Neutrophil (primary cell): ENCODE measurements around the gene CNGA3.

ENCODE experiments used
- H3K27ac ChIP-seq: fragments of 200-600 bp; sonication (generic); 2 replicates; pipeline ENCODE4 v1.5.1; 2016; ENCODE audit warnings: mild to moderate bottlenecking, moderate library complexity
- H3K27me3 ChIP-seq: fragments of 200-600 bp; sonication (generic); 2 replicates; pipeline ENCODE4 v1.6.0; 2016; ENCODE audit warnings: mild to moderate bottlenecking
- H3K36me3 ChIP-seq: fragments of 200-600 bp; sonication (generic); 2 replicates; pipeline ENCODE4 v1.5.1; 2017
- H3K4me1 ChIP-seq, 2 experiments: fragments of 200-600 bp in 1 of 2; sonication (generic) in 1 of 2; 1 replicate in 1 of 2; 2 replicates in 1 of 2; pipeline versions ENCODE4 v1.5.1 to v1.6.1; 2013 to 2016; ENCODE audit warnings: low read depth in 1 of 2, low read length in 1 of 2, mild to moderate bottlenecking in 1 of 2, moderate library complexity in 1 of 2; ENCODE audit not compliant: control insufficient read depth in 1 of 2, insufficient read depth in 1 of 2
- H3K4me3 ChIP-seq, 2 experiments: fragments of 200-600 bp in 1 of 2; sonication (generic) in 1 of 2; 1 replicate in 1 of 2; 2 replicates in 1 of 2; pipeline ENCODE4 v1.5.1; 2013 to 2016; ENCODE audit warnings: low read depth in 1 of 2, low read length in 1 of 2, mild to moderate bottlenecking in 1 of 2, moderate library complexity in 1 of 2
- H3K9me3 ChIP-seq: fragments of 200-600 bp; sonication (generic); 2 replicates; pipeline ENCODE4 v1.5.1; 2016
- TF ChIP-seq, protein P1 (sequence below): fragments of 200-600 bp; sonication (generic); IDR thresholded peaks from 2 replicates; pipeline ENCODE4 v1.5.1; 2016; ENCODE audit warnings: antibody characterized with exemption

The CNGA3 gene

DNA sequence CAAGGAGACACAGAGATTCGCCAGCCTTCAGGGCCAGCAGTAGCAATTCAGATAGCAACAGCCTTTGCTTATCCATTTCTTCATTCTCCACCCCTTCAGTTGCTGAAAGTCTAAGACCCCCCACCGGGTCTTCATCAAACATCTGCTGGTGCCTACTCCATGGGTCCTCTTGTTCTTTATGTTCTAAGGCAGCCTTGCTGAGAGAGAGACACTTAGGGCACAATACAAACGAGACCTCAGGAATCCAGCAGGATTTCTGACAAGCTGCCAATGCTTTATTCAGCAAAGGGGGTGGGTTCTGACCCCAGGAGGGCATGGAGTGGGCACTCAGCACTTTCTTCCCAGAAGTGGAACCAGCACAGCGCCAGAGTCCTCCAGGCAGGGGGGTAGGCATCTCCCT lies 36.2 kb upstream of the CNGA3 start:
- Histone ChIP-seq H3K27me3 (peaks cover 63% of the 10 kb centered on the region), H3K4me3 (no peak overlapping the region), H3K27ac (no peak overlapping the region), H3K4me1 (no peaks in the 10 kb centered on the region), H3K9me3 (no peaks in the 10 kb centered on the region), H3K36me3 (no peaks in the 10 kb centered on the region)
- TF ChIP-seq, protein P1, sequence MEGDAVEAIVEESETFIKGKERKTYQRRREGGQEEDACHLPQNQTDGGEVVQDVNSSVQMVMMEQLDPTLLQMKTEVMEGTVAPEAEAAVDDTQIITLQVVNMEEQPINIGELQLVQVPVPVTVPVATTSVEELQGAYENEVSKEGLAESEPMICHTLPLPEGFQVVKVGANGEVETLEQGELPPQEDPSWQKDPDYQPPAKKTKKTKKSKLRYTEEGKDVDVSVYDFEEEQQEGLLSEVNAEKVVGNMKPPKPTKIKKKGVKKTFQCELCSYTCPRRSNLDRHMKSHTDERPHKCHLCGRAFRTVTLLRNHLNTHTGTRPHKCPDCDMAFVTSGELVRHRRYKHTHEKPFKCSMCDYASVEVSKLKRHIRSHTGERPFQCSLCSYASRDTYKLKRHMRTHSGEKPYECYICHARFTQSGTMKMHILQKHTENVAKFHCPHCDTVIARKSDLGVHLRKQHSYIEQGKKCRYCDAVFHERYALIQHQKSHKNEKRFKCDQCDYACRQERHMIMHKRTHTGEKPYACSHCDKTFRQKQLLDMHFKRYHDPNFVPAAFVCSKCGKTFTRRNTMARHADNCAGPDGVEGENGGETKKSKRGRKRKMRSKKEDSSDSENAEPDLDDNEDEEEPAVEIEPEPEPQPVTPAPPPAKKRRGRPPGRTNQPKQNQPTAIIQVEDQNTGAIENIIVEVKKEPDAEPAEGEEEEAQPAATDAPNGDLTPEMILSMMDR: no peak

DNA sequence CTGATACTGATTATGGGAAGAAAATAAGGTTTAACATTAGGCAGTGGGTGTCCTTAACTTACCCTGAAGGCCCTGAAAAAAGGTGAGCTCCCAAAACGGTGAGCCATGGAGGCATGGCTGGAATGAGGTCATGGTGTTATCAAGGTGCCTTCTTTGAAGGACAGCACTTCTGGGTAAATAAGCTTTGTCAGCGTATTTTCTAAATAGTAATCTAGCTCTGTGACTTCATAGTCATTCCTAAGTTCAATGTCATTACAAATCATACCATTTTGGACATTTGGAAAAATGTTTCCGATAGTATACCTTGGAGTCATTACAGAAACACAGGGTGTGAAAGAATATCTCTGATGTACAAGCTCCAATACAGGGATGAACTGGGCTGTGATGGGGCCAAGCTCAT lies 35.2 kb upstream of the CNGA3 start:
- Histone ChIP-seq H3K9me3 (no peaks in the 10 kb centered on the region), H3K36me3 (no peaks in the 10 kb centered on the region), H3K4me1 (no peaks in the 10 kb centered on the region), H3K27ac (no peak overlapping the region), H3K27me3 (peaks cover 63% of the 10 kb centered on the region), H3K4me3 (no peak overlapping the region)
- TF ChIP-seq, protein P1: no peak

- Histone ChIP-seq H3K4me3 (no peak overlapping the region), H3K27ac (no peak overlapping the region), H3K9me3 (no peaks in the 10 kb centered on the region), H3K36me3 (no peaks in the 10 kb centered on the region), H3K4me1 (no peaks in the 10 kb centered on the region), H3K27me3 (peaks cover 63% of the 10 kb centered on the region)
- TF ChIP-seq, protein P1: no peak
Observed at GRCh38 chr2:98311771-98312545, 34.3 kb upstream of the CNGA3 start.

DNA sequence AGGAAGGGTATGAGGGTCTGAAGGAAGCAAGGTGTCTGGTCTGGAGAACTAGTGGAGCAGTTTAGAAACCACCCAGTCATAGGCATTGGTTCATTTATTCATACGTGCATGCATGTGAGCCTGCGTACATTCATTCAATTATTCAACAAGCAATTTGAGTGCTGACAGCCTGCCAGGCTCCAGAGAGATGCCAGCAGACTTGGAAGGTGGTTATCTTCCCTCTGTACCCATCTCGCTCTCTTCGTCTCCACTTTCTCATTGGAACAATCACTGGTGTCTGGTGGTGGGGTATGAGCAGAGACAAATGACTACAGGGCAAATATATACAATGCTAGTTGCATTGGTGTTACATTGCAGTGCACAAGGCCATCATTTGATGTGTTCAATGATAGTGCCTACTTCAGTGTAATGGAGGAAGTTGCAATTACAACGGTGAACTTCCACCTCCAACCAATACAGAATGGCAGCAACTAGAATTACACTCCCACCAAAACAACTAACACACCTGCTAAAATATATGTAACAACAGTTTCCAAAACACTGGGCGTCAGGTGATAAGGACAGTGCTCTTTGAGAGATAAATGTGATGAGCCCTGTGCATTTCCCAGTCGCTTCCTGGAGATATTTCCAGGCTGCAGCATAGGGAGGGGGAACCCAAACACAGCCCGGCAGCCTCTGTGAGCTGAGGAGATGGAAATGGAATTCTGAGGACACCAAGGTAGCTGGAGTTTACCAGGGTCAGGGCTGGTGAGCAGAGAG lies 32.6 kb upstream of the CNGA3 start:
- Histone ChIP-seq H3K4me3 (no peak overlapping the region), H3K4me1 (no peaks in the 10 kb centered on the region), H3K9me3 (no peaks in the 10 kb centered on the region), H3K27ac (no peak overlapping the region), H3K36me3 (no peaks in the 10 kb centered on the region), H3K27me3 (peaks cover 51% of the 10 kb centered on the region)
- TF ChIP-seq, protein P1: no peak

GRCh38 chr2:98314251-98314650 lies 32.0 kb upstream of the CNGA3 start:
- Histone ChIP-seq H3K4me1 (no peaks in the 10 kb centered on the region), H3K27me3 (peaks cover 49% of the 10 kb centered on the region), H3K36me3 (no peaks in the 10 kb centered on the region), H3K9me3 (no peaks in the 10 kb centered on the region), H3K4me3 (no peak overlapping the region), H3K27ac (no peak overlapping the region)
- TF ChIP-seq, protein P1: no peak
